Endothelial cell of umbilical vein (primary cell): ENCODE results near the gene BICRA. TPM values are rescaled to one million over a fixed set of nuclear protein-coding genes. Genes with fewer than 3 reads are reported as not detected.

Experiments used
- BruUV-seq: library from RNA; stranded (reverse); fragments of 400-500 nt; replicated peaks from 2 replicates; lab custom pipeline; 2021; lab: Mats Ljungman, UMichigan
- CTCF ChIA-PET: fragments of 300-600, 350-600 bp; sonication (Branson Sonifier 250); formaldehyde crosslinking; loops from one replicate; lab custom pipeline; 2021; ENCODE audit warnings: antibody characterized with exemption, inconsistent platforms; lab: Charles Lee
- POLR2A ChIA-PET: fragments of 300-600, 350-600 bp; sonication (Branson Sonifier 250); formaldehyde crosslinking; loops from one replicate; lab custom pipeline; 2021; ENCODE audit warnings: antibody characterized with exemption, inconsistent platforms; lab: Charles Lee
- DNase-seq: peaks from one replicate; pipeline ENCODE4 v3.0.0-alpha.2; 2011; ENCODE audit warnings: low read depth, low spot score
- FAIRE-seq: peaks from 2 replicates; lab custom pipeline; 2011; peaks lifted over from hg19 to GRCh38; lab: Jason Lieb, UNC
- H2AFZ ChIP-seq: 2 replicates; pipeline ENCODE4 v1.6.0; 2012; ENCODE audit warnings: low read depth, low read length, control low read depth, inconsistent platforms
- H3K27ac ChIP-seq: 2 replicates; pipeline ENCODE4 v1.5.1; 2011; ENCODE audit warnings: low read depth, mild to moderate bottlenecking, control low read depth, low read length, moderate library complexity; ENCODE audit not compliant: insufficient read depth
- H3K27me3 ChIP-seq, 2 experiments: 2 replicates each; pipeline versions ENCODE4 v1.6.0 to v1.6.1; 2011; ENCODE audit warnings: low read length in 2 of 2, mixed read lengths in 1 of 2; ENCODE audit not compliant: control insufficient read depth in 2 of 2, insufficient read depth in 2 of 2
- H3K36me3 ChIP-seq, 2 experiments: 2 replicates in 1 of 2; 3 replicates in 1 of 2; pipeline ENCODE4 v1.5.1; 2011; ENCODE audit warnings: low read length in 2 of 2, mild to moderate bottlenecking in 1 of 2, moderate library complexity in 1 of 2; ENCODE audit not compliant: control insufficient read depth in 2 of 2, insufficient read depth in 2 of 2; ENCODE audit errors: extremely low read depth in 1 of 2
- H3K4me1 ChIP-seq: 3 replicates; pipeline ENCODE4 v1.5.1; 2011; ENCODE audit warnings: mild to moderate bottlenecking, low read length; ENCODE audit not compliant: control insufficient read depth, insufficient read depth; ENCODE audit errors: extremely low read depth
- H3K4me2 ChIP-seq: 2 replicates; pipeline ENCODE4 v1.6.1; 2011; ENCODE audit warnings: low read length, control low read depth, mixed read lengths; ENCODE audit not compliant: insufficient read depth
- H3K4me3 ChIP-seq, 3 experiments: fragments of 200-600 bp in 1 of 3; sonication (generic), shearing (Covaris generic) in 1 of 3; replicated peaks in 1 of 3; 2 replicates each; pipeline ENCODE4 v1.5.1; 2011 to 2016; ENCODE audit warnings: control low read depth in 3 of 3, low read length in 3 of 3, mild to moderate bottlenecking in 2 of 3, inconsistent platforms in 1 of 3, low read depth in 1 of 3, moderate library complexity in 1 of 3; ENCODE audit not compliant: insufficient read depth in 1 of 3
- H3K79me2 ChIP-seq: 2 replicates; pipeline ENCODE4 v1.6.0; 2012; ENCODE audit warnings: low read length, inconsistent platforms; ENCODE audit not compliant: control insufficient read depth, insufficient read depth
- H3K9ac ChIP-seq: replicated peaks from 2 replicates; pipeline ENCODE3; 2011; ENCODE audit warnings: low read length, control low read depth; ENCODE audit not compliant: insufficient read depth; ENCODE audit errors: extremely low read depth
- H3K9me1 ChIP-seq: replicated peaks from 3 replicates; pipeline ENCODE4 v1.6.0; 2011; ENCODE audit warnings: mild to moderate bottlenecking, low read length; ENCODE audit not compliant: control insufficient read depth, insufficient read depth; ENCODE audit errors: extremely low read depth
- H3K9me3 ChIP-seq: replicated peaks from 2 replicates; pipeline ENCODE4 v1.5.1; 2012; ENCODE audit warnings: low read length, inconsistent platforms; ENCODE audit not compliant: control insufficient read depth, insufficient read depth
- H4K20me1 ChIP-seq: replicated peaks from 2 replicates; pipeline ENCODE3; 2011; ENCODE audit warnings: mild to moderate bottlenecking, low read length; ENCODE audit not compliant: control insufficient read depth, insufficient read depth; ENCODE audit errors: extremely low read depth
- CTCF ChIP-seq, 2 donors: IDR thresholded peaks; 1 replicate in 1 of 2; 2 replicates in 1 of 2; pipeline ENCODE4 v1.5.1; 2011; ENCODE audit warnings: low read length in 2 of 2, mild to moderate bottlenecking in 2 of 2, moderate library complexity in 2 of 2, control low read depth in 1 of 2, inconsistent platforms in 1 of 2, low read depth in 1 of 2; ENCODE audit not compliant: insufficient read depth in 1 of 2; ENCODE audit errors: extremely low read depth in 1 of 2
- EZH2 ChIP-seq: IDR thresholded peaks from 2 replicates; pipeline ENCODE4 v1.6.1; 2012; ENCODE audit warnings: borderline replicate concordance, low read depth, mild to moderate bottlenecking, moderate library complexity, low read length, inconsistent platforms; ENCODE audit not compliant: severe bottlenecking
- FOS ChIP-seq: IDR thresholded peaks from 2 replicates; pipeline ENCODE4 v1.6.1; 2011; ENCODE audit warnings: mild to moderate bottlenecking, low read length, moderate library complexity, borderline replicate concordance; ENCODE audit not compliant: insufficient read depth
- GATA2 ChIP-seq: IDR thresholded peaks from 2 replicates; pipeline ENCODE4 v1.7.0; 2011; ENCODE audit warnings: low read depth, mild to moderate bottlenecking, moderate library complexity, mixed read lengths, low read length; ENCODE audit not compliant: insufficient read length, insufficient read depth
- JUN ChIP-seq: IDR thresholded peaks from 2 replicates; pipeline ENCODE4 v1.6.1; 2011; ENCODE audit warnings: borderline replicate concordance, low read depth; ENCODE audit not compliant: insufficient read length, insufficient read depth
- MAX ChIP-seq: IDR thresholded peaks from 2 replicates; pipeline ENCODE4 v1.6.1; 2011; ENCODE audit not compliant: insufficient read depth, insufficient read length
- MYC ChIP-seq: IDR thresholded peaks from one replicate; pipeline ENCODE4 v1.6.1; 2011; ENCODE audit warnings: mild to moderate bottlenecking, low read depth, low read length
- POLR2A ChIP-seq: IDR thresholded peaks from 2 replicates; pipeline ENCODE4 v1.6.1; 2012; ENCODE audit warnings: low read depth, mild to moderate bottlenecking, control low read depth, low read length
- POLR2AphosphoS5 ChIP-seq: IDR thresholded peaks from 2 replicates; pipeline ENCODE4 v1.6.1; 2012; ENCODE audit warnings: low read depth, mild to moderate bottlenecking, control low read depth, low read length, moderate library complexity; ENCODE audit not compliant: insufficient read depth
- dilution Hi-C: fragments of 300-500 bp; cut with MboI; formaldehyde crosslinking; loops from one replicate; pipeline ENCODE4 v1.15.0; 2019; ENCODE audit warnings: low sequenced_read_pairs; ENCODE audit not compliant: extremely low pct_ligation_motif_present
- intact Hi-C: fragments of 100-400 bp; cut with micrococcal nuclease; formaldehyde crosslinking; loops from one replicate; pipeline ENCODE4 v1.10.0; 2022
- polyA plus RNA-seq, 4 experiments: library from polyadenylated mRNA; depleted of rRNA in 3 of 4; stranded (reverse) in 3 of 4; unstranded in 1 of 4; fragments of >200 nt; gene quantifications; 2 replicates each; pipeline versions ENCODE4 v1.2.1 to v1.2.3, GENCODE V29; 2011 to 2012; ENCODE audit warnings: missing spikeins in 1 of 4
- total RNA-seq: library from RNA; stranded (reverse); gene quantifications from 2 replicates; pipeline ENCODE4 v1.2.3, GENCODE V29; 2021

BICRA gene
- total and polyA plus RNA-seq, 2 donors (not counting 3 experiments of a cell fraction or from before 2014, with no cell fraction given) = 3.8 to 20.5 TPM

- POLR2A ChIA-PET = no interaction called here
- intact Hi-C loops = no loop called here
Measured at GRCh38 chr19:47725759-47726401, 116.9 kb downstream of the BICRA start.

More at GRCh38 chr19:47725759-47726401, 116.9 kb downstream of the BICRA start:
- H2AFZ ChIP-seq = no peak overlapping the region
- dilution Hi-C loops = no loop called here
- no TSS peak for BruUV-seq
- FAIRE-seq (no peak), DNase-seq (no peak)
- no peak overlapping the region for H3K9ac ChIP-seq
- no peaks in the 10 kb centered on the region for H3K9me1 ChIP-seq
- no peaks in the 10 kb centered on the region for H4K20me1 ChIP-seq
- H3K4me3 ChIP-seq = no peak overlapping the region
- H3K27me3 ChIP-seq = no peaks in the 10 kb centered on the region
- CTCF ChIA-PET = interaction anchor here (1.3 to 4.9 kb wide), 3 partner anchors 11 to 13 kb away, joined by 3 to 47 read pairs (median 32); partner anchors contain the start of gene EHD2
- peaks cover 9% of the 10 kb centered on the region for H3K79me2 ChIP-seq
- H3K27ac ChIP-seq = no peak overlapping the region
- no peaks in the 10 kb centered on the region for H3K9me3 ChIP-seq
- peaks cover 14 to 27% of the 10 kb centered on the region in 2 experiments for H3K36me3 ChIP-seq
- H3K4me1 ChIP-seq = peaks cover 23% of the 10 kb centered on the region
- H3K4me2 ChIP-seq = no peak overlapping the region
- no peak for TF ChIP-seq POLR2AphosphoS5
- no peak for TF ChIP-seq POLR2A
- no peak for TF ChIP-seq GATA2
- no peak for TF ChIP-seq JUN
- TF ChIP-seq MAX = no peak
- no peak for TF ChIP-seq EZH2
- no peak for TF ChIP-seq MYC
- no peak for TF ChIP-seq FOS
- TF ChIP-seq CTCF (IDR thresholded peaks at IDR 0.05; ENCODE audit: extremely low read depth in 1 of 2, insufficient read depth in 1 of 2, low read depth in 1 of 2, low read length in 2 of 2) = no peak
